HEK293 (cell line): ENCODE results near the gene TPP1.

Experiments used
- BCL11B ChIP-seq: fragments of 450-650 bp; formaldehyde crosslinking; IDR thresholded peaks from 2 replicates; pipeline ENCODE4 v1.5.1; 2016; ENCODE audit warnings: low read depth, missing biosample characterization, missing genetic modification characterization
- MYNN ChIP-seq: fragments of 450-650 bp; formaldehyde crosslinking; IDR thresholded peaks from 2 replicates; pipeline ENCODE4 v1.5.1; 2016; ENCODE audit warnings: missing biosample characterization, missing genetic modification characterization, borderline replicate concordance
- REST ChIP-seq: fragments of 450-650 bp; formaldehyde crosslinking; IDR thresholded peaks from 2 replicates; pipeline ENCODE4 v1.5.1; 2016; ENCODE audit warnings: missing biosample characterization, missing genetic modification characterization
- TRIM28 ChIP-seq: IDR thresholded peaks from 2 replicates; pipeline ENCODE4 v1.6.1; 2011; ENCODE audit warnings: low read length, control low read depth, borderline replicate concordance
- ZBTB49 ChIP-seq: fragments of 450-650 bp; formaldehyde crosslinking; IDR thresholded peaks from 2 replicates; pipeline ENCODE4 v1.5.1; 2016; ENCODE audit warnings: missing biosample characterization, missing genetic modification characterization, low read depth
- ZNF24 ChIP-seq: fragments of 450-650 bp; formaldehyde crosslinking; IDR thresholded peaks from 2 replicates; pipeline ENCODE4 v1.5.1; 2016; ENCODE audit warnings: missing biosample characterization, missing genetic modification characterization
- ZNF274 ChIP-seq, 2 experiments: fragments of 200-500 bp in 1 of 2; fragments of 450-650 bp in 1 of 2; sonication (Bioruptor generic) in 1 of 2; formaldehyde crosslinking in 1 of 2; IDR thresholded peaks; 2 replicates each; pipeline versions ENCODE4 v1.5.1 to v1.6.1; 2014 to 2016; ENCODE audit warnings: borderline replicate concordance in 1 of 2, inconsistent platforms in 1 of 2, low read length in 1 of 2, missing biosample characterization in 1 of 2, missing genetic modification characterization in 1 of 2
- ZNF426 ChIP-seq: fragments of 450-650 bp; formaldehyde crosslinking; IDR thresholded peaks from 2 replicates; pipeline ENCODE4 v1.5.1; 2017; ENCODE audit warnings: missing biosample characterization, missing genetic modification characterization, mild to moderate bottlenecking, inconsistent platforms, moderate library complexity
- TF ChIP-seq, protein P1 (sequence below): fragments of 450-650 bp; formaldehyde crosslinking; IDR thresholded peaks from 2 replicates; pipeline ENCODE4 v1.5.1; 2016; ENCODE audit warnings: missing biosample characterization, missing genetic modification characterization

DNA sequence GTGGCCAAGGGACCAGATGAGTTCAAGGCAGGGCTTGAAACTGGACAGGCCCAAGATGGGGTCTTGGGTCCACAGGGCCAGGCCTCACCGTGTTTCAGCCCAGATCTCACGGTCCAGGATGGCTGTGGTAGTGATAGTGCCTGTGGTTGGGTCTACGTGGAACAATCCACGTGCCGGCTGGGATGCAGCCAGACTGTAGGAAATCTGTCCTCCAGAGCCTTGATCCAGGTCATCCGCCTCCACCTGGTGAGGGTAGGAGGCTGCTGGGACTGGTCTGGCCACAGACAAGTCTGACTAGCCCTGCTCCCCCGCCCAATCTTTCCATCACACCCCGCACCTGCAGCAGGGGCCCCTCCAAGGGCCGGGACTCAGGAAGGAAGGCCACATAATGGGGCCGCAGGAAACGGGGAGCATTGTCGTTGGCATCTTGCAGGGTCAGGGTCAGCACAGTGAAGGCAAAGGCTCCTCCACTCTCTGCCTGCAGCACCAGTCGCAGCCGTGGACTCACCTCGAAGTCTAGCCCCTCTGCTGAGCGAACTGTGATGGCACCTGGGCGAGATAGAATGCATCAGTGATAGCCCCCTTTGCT, 6.7 kb upstream of the TPP1 start:
- no peak for TF ChIP-seq ZNF426
- TF ChIP-seq ZNF24 (tag by site-specific recombination): no peak
- no peak for TF ChIP-seq ZNF274 (IDR thresholded peaks at IDR 0.05; ENCODE audit: low read length)
- TF ChIP-seq ZNF274 (tag by site-specific recombination; IDR thresholded peaks at IDR 0.05; ENCODE audit: borderline replicate concordance): no peak
- TF ChIP-seq, protein P1, sequence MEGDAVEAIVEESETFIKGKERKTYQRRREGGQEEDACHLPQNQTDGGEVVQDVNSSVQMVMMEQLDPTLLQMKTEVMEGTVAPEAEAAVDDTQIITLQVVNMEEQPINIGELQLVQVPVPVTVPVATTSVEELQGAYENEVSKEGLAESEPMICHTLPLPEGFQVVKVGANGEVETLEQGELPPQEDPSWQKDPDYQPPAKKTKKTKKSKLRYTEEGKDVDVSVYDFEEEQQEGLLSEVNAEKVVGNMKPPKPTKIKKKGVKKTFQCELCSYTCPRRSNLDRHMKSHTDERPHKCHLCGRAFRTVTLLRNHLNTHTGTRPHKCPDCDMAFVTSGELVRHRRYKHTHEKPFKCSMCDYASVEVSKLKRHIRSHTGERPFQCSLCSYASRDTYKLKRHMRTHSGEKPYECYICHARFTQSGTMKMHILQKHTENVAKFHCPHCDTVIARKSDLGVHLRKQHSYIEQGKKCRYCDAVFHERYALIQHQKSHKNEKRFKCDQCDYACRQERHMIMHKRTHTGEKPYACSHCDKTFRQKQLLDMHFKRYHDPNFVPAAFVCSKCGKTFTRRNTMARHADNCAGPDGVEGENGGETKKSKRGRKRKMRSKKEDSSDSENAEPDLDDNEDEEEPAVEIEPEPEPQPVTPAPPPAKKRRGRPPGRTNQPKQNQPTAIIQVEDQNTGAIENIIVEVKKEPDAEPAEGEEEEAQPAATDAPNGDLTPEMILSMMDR: no peak
- no peak for TF ChIP-seq MYNN (tag by site-specific recombination)
- TF ChIP-seq REST (tag by site-specific recombination): no peak
- no peak for TF ChIP-seq ZBTB49 (tag by site-specific recombination)
- no peak for TF ChIP-seq TRIM28
- no peak for TF ChIP-seq BCL11B (tag by site-specific recombination)
